ENCODE measurements around the gene WRAP73. TPM values are rescaled to one million over a fixed set of nuclear protein-coding genes. Genes with fewer than 3 reads are reported as not detected.

Gene WRAP73
- total RNA-seq, 1 experiment from 2014 or later, result 14.9 TPM

- CTCF ChIA-PET, result no interaction called here
- H3K4me1 Mint-ChIP-seq (ENCODE audit: low read depth, unreplicated experiment), result peaks cover 10% of the 10 kb centered on the region
- no peaks in the 10 kb centered on the region for H3K9me3 Mint-ChIP-seq (ENCODE audit: low read depth, unreplicated experiment)
- no peak overlapping the region for H3K27ac Mint-ChIP-seq (ENCODE audit: unreplicated experiment)
- intact Hi-C loops (cut with micrococcal nuclease; ENCODE audit: unreplicated experiment), result no loop called here
- TF ChIP-seq CTCF (IDR thresholded peaks at IDR 0.05; ENCODE audit: unreplicated experiment), result no peak
- no peak for DNase-seq
- peaks cover 26% of the 10 kb centered on the region for H3K27me3 Mint-ChIP-seq (ENCODE audit: unreplicated experiment)
- H3K4me3 Mint-ChIP-seq (ENCODE audit: low read depth, unreplicated experiment), result no peak overlapping the region
- no TSS peak for BruUV-seq (replicated peaks)
- H3K36me3 Mint-ChIP-seq (ENCODE audit: insufficient read depth, unreplicated experiment), result no peaks in the 10 kb centered on the region
Observed at GRCh38 chr1:3663999-3664699, 14.2 kb upstream of the WRAP73 start.

GRCh38 chr1:3662080-3662671 lies 12.3 kb upstream of the WRAP73 start:
- H3K27ac Mint-ChIP-seq (ENCODE audit: unreplicated experiment), result no peak overlapping the region
- H3K4me3 Mint-ChIP-seq (ENCODE audit: low read depth, unreplicated experiment), result no peak overlapping the region
- CTCF ChIA-PET, result no interaction called here
- DNase-seq, result no peak
- intact Hi-C loops (cut with micrococcal nuclease; ENCODE audit: unreplicated experiment), result no loop called here
- H3K4me1 Mint-ChIP-seq (ENCODE audit: low read depth, unreplicated experiment), result no peaks in the 10 kb centered on the region
- no peak for TF ChIP-seq CTCF (IDR thresholded peaks at IDR 0.05; ENCODE audit: unreplicated experiment)
- no peaks in the 10 kb centered on the region for H3K36me3 Mint-ChIP-seq (ENCODE audit: insufficient read depth, unreplicated experiment)
- peaks cover 27% of the 10 kb centered on the region for H3K27me3 Mint-ChIP-seq (ENCODE audit: unreplicated experiment)
- no TSS peak for BruUV-seq (replicated peaks)
- no peaks in the 10 kb centered on the region for H3K9me3 Mint-ChIP-seq (ENCODE audit: low read depth, unreplicated experiment)

DNA sequence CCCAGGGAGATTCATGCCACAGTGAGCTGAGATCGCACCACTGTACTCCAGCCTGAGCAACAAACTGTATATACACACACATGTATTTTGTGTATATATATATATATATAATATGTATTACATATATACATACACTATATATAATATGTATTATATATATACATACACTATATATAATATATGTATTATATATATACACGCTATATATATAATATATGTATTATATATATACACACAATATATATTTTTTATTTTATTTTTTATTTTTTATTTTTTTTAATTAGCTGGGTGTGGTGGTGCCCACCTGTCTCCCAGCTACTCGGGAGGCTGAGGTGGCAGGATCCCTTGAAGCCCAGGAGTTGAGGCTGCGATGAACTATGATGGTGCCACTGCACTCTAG lies 11.7 kb upstream of the WRAP73 start:
- Mint-ChIP-seq H3K36me3 (ENCODE audit: insufficient read depth, unreplicated experiment) (no peaks in the 10 kb centered on the region), H3K27me3 (ENCODE audit: unreplicated experiment) (peaks cover 27% of the 10 kb centered on the region), H3K27ac (ENCODE audit: unreplicated experiment) (no peak overlapping the region), H3K9me3 (ENCODE audit: low read depth, unreplicated experiment) (no peaks in the 10 kb centered on the region), H3K4me3 (ENCODE audit: low read depth, unreplicated experiment) (no peak overlapping the region), H3K4me1 (ENCODE audit: low read depth, unreplicated experiment) (no peaks in the 10 kb centered on the region)
- no TSS peak for BruUV-seq (replicated peaks)
- CTCF ChIA-PET, result no interaction called here
- no peak for DNase-seq
- intact Hi-C loops (cut with micrococcal nuclease; ENCODE audit: unreplicated experiment), result no loop called here
- TF ChIP-seq CTCF (IDR thresholded peaks at IDR 0.05; ENCODE audit: unreplicated experiment), result no peak

- H3K27me3 Mint-ChIP-seq (ENCODE audit: unreplicated experiment), result peaks cover 31% of the 10 kb centered on the region
- no peaks in the 10 kb centered on the region for H3K4me1 Mint-ChIP-seq (ENCODE audit: low read depth, unreplicated experiment)
- intact Hi-C loops (cut with micrococcal nuclease; ENCODE audit: unreplicated experiment), result no loop called here
- no peaks in the 10 kb centered on the region for H3K9me3 Mint-ChIP-seq (ENCODE audit: low read depth, unreplicated experiment)
- no peaks in the 10 kb centered on the region for H3K36me3 Mint-ChIP-seq (ENCODE audit: insufficient read depth, unreplicated experiment)
- no peak overlapping the region for H3K4me3 Mint-ChIP-seq (ENCODE audit: low read depth, unreplicated experiment)
- no TSS peak for BruUV-seq (replicated peaks)
- no peak for DNase-seq
- TF ChIP-seq CTCF (IDR thresholded peaks at IDR 0.05; ENCODE audit: unreplicated experiment), result no peak
- H3K27ac Mint-ChIP-seq (ENCODE audit: unreplicated experiment), result no peak overlapping the region
- CTCF ChIA-PET, result no interaction called here
Observed at GRCh38 chr1:3660704-3661103, 10.8 kb upstream of the WRAP73 start.
